GM18907 (cell line): ENCODE results near the gene CCDC136.

Experiments
- ATAC-seq: cut with Tn5 transposase; IDR thresholded peaks from one replicate; pipeline ENCODE4 v1.9.1; 2021; ENCODE audit warnings: mild to moderate bottlenecking, moderate library complexity; ENCODE audit not compliant: unreplicated experiment

The CCDC136 gene

GRCh38 chr7:128830231-128831177 is 38.7 kb downstream of the CCDC136 start, which contains the start of gene FLNC:
TSS of gene FLNC (plus strand) at chr7:128830406. CDS start at chr7:128830638, 232 bp downstream.
- ATAC-seq, result no peak

GRCh38 chr7:128831178-128831993 is 39.6 kb downstream of the CCDC136 start:
- no peak for ATAC-seq

- ATAC-seq, result no peak
These were observed 40.5 kb downstream of the CCDC136 start for GRCh38 chr7:128831994-128832879.

GRCh38 chr7:128832880-128833147 is 41.0 kb downstream of the CCDC136 start:
- ATAC-seq, result no peak

GRCh38 chr7:128833148-128833945 is 41.6 kb downstream of the CCDC136 start:
- ATAC-seq, result no peak

- ATAC-seq, result no peak
These were observed 42.2 kb downstream of the CCDC136 start for GRCh38 chr7:128833946-128834325.

GRCh38 chr7:128835231-128835751 is 43.5 kb downstream of the CCDC136 start:
- no peak for ATAC-seq

GRCh38 chr7:128835790-128836641 is 44.2 kb downstream of the CCDC136 start:
- no peak for ATAC-seq

- no peak for ATAC-seq
These were observed 45.1 kb downstream of the CCDC136 start for GRCh38 chr7:128836729-128837348.

GRCh38 chr7:128837521-128837921 is 45.8 kb downstream of the CCDC136 start:
- no peak for ATAC-seq

GRCh38 chr7:128838109-128838779 is 46.5 kb downstream of the CCDC136 start:
- no peak for ATAC-seq

- ATAC-seq, result no peak
These were observed 47.4 kb downstream of the CCDC136 start for GRCh38 chr7:128838981-128839731.

- no peak for ATAC-seq
These were observed 48.0 kb downstream of the CCDC136 start for GRCh38 chr7:128839751-128840177.

- ATAC-seq, result no peak
These were observed 48.8 kb downstream of the CCDC136 start for GRCh38 chr7:128840326-128841170.

GRCh38 chr7:128841171-128841690 is 49.5 kb downstream of the CCDC136 start:
- no peak for ATAC-seq
